NCI-H1048 (cell line): ENCODE data around the gene ASTN2.

ENCODE experiments used
- DNase-seq: peaks from one replicate; lab custom pipeline; 2025; lab: John Stamatoyannopoulos, UW

ASTN2 gene

GRCh38 chr9:116627433-116627832 is 787.4 kb downstream of the ASTN2 start:
- no peak for DNase-seq

- DNase-seq: no peak
Observed at GRCh38 chr9:116626762-116627161, 788.1 kb downstream of the ASTN2 start.

GRCh38 chr9:116623715-116624114 is 791.1 kb downstream of the ASTN2 start:
- DNase-seq: peak; percentile 6

GRCh38 chr9:116617389-116617788 is 797.5 kb downstream of the ASTN2 start:
- DNase-seq: no peak

- no peak for DNase-seq
Observed at GRCh38 chr9:116616304-116616914, 798.4 kb downstream of the ASTN2 start.

GRCh38 chr9:116608064-116608463 is 806.8 kb downstream of the ASTN2 start:
- DNase-seq: no peak

- DNase-seq: no peak
Observed at GRCh38 chr9:116605904-116606341, 808.9 kb downstream of the ASTN2 start.

GRCh38 chr9:116605060-116605459 is 809.8 kb downstream of the ASTN2 start:
- no peak for DNase-seq

- DNase-seq: no peak
Observed at GRCh38 chr9:116604251-116604650, 810.6 kb downstream of the ASTN2 start.

- DNase-seq: no peak
Observed at GRCh38 chr9:116599342-116599884, 815.4 kb downstream of the ASTN2 start.

- no peak for DNase-seq
Observed at GRCh38 chr9:116596646-116597045, 818.2 kb downstream of the ASTN2 start.

- DNase-seq: no peak
Observed at GRCh38 chr9:116594547-116594946, 820.3 kb downstream of the ASTN2 start.

GRCh38 chr9:116592970-116593369 is 821.9 kb downstream of the ASTN2 start:
- DNase-seq: no peak

GRCh38 chr9:116589392-116590354 is 825.2 kb downstream of the ASTN2 start:
- DNase-seq: no peak

GRCh38 chr9:116587919-116588318 is 826.9 kb downstream of the ASTN2 start:
- DNase-seq: no peak

- DNase-seq: no peak
Observed at GRCh38 chr9:116585896-116586295, 829.0 kb downstream of the ASTN2 start.

GRCh38 chr9:116585204-116585603 is 829.7 kb downstream of the ASTN2 start:
- no peak for DNase-seq

- DNase-seq: no peak
Observed at GRCh38 chr9:116580853-116581252, 834.0 kb downstream of the ASTN2 start.

GRCh38 chr9:116576386-116576785 is 838.5 kb downstream of the ASTN2 start:
- DNase-seq: no peak

- peak; percentile 74 for DNase-seq
Observed at GRCh38 chr9:116574027-116574679, 840.7 kb downstream of the ASTN2 start.

GRCh38 chr9:116572095-116572748 is 842.6 kb downstream of the ASTN2 start:
- DNase-seq: peak; percentile 32

GRCh38 chr9:116569111-116569510 is 845.7 kb downstream of the ASTN2 start:
- no peak for DNase-seq
